Left ventricle myocardium inferior (tissue), 1 donor: Measurements from ENCODE around the gene KRT80. TPM values are rescaled to one million over a fixed set of nuclear protein-coding genes. Genes with fewer than 3 reads are reported as not detected.

Experiments used
- DNase-seq: peaks from one replicate; pipeline ENCODE4 v3.0.0-alpha.2; 2020
- H3K27ac ChIP-seq: fragments of 200-600 bp; replicated peaks from 2 replicates; pipeline ENCODE4 v1.8.0; 2021
- H3K27me3 ChIP-seq: fragments of 200-600 bp; 2 replicates; pipeline ENCODE4 v1.8.0; 2021; ENCODE audit warnings: low read depth
- H3K36me3 ChIP-seq: fragments of 200-600 bp; 2 replicates; pipeline ENCODE4 v1.8.0; 2021
- H3K4me1 ChIP-seq: fragments of 200-600 bp; 2 replicates; pipeline ENCODE4 v1.8.0; 2021
- H3K4me3 ChIP-seq: fragments of 200-600 bp; 2 replicates; pipeline ENCODE4 v1.8.0; 2021; ENCODE audit warnings: mild to moderate bottlenecking, moderate library complexity
- H3K9me3 ChIP-seq: fragments of 200-600 bp; replicated peaks from 2 replicates; pipeline ENCODE4 v1.8.0; 2021
- CTCF ChIP-seq: fragments of 200-600 bp; IDR thresholded peaks from 2 replicates; pipeline ENCODE4 v1.8.0; 2021; ENCODE audit warnings: antibody characterized with exemption, mild to moderate bottlenecking, borderline replicate concordance
- intact Hi-C: fragments of 100-400 bp; cut with micrococcal nuclease; formaldehyde crosslinking; loops from one replicate; pipeline ENCODE4 v1.11.0; 2022
- total RNA-seq: library from RNA; stranded (reverse); fragmentation: NEBNext Ultra II Directional; extraction: Animal tissue kit (Norgen Biotek cat#: 25700); gene quantifications from one replicate; pipeline ENCODE4 v1.2.1, GENCODE V29; 2021
- donor health status: DM: no; HTN: yes; CAD: no; lungs with severe emphysema.

KRT80 gene
- total RNA-seq, 1 donor from 2014 or later, result not detected

DNA sequence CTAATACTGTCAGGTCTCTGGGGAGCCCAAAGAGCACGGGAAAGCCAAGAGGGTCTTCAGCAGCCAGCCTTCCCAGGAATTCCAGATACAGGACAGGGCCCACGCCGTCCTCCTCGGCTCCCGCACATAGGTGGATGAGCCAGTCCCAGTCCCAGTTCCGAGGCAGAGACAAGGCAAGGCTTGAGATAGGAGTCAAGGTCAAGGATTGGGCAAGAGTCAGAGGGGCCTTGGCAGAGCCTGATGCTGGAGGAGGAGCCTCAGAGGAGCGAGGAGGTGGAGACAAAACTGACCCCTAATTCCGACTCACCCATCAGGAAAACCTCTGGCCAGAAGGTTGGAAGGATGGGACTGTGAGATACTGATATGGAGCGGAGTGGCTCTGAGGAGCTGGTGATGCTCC lies 21.0 kb downstream of the KRT80 start:
- Histone ChIP-seq H3K36me3 (no peaks in the 10 kb centered on the region), H3K4me1 (peaks cover 15% of the 10 kb centered on the region), H3K27ac (no peak overlapping the region), H3K9me3 (no peaks in the 10 kb centered on the region), H3K27me3 (no peaks in the 10 kb centered on the region), H3K4me3 (no peak overlapping the region)
- no peak for DNase-seq
- no peak for TF ChIP-seq CTCF
- intact Hi-C loops, result no loop called here

GRCh38 chr12:52169886-52170285 lies 21.9 kb downstream of the KRT80 start:
- no peak for DNase-seq
- H3K27me3 ChIP-seq, result no peaks in the 10 kb centered on the region
- H3K9me3 ChIP-seq, result no peaks in the 10 kb centered on the region
- peaks cover 7% of the 10 kb centered on the region for H3K4me1 ChIP-seq
- no peak for TF ChIP-seq CTCF
- H3K4me3 ChIP-seq, result no peak overlapping the region
- no peaks in the 10 kb centered on the region for H3K36me3 ChIP-seq
- no peak overlapping the region for H3K27ac ChIP-seq
- intact Hi-C loops, result no loop called here

DNA sequence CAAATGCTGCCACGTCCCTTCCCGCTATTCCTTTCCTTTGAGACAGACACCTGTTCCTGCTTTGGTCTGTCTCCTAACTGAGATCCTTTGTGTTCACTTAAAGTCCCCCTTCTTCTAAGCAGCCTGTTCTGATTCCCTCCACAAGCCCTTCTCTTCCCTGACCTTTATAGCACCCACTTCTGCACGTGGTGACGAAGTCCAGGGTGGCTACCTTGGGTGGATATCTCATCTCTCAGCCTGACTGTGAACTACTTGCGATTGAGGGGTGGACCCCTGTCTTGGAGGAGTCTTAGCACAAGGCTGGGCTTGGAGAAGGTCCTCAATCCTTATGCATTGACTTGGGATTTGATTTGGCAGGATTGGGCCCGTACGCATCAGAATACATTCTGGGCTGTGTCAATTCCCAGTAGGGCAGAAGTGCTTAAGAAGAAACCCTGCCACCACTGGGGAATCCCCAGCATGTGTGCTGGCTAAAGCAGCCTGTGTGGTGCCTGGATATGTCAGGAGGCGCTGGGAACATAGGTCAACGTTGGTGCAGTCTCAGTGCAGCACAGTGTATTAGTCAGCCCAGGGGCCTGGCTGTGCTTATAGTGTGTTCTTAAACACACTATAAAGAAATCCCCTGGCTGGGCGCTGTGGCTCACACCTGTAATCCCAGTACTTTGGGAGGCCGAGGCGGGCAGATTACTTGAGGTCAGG lies 23.6 kb downstream of the KRT80 start:
- DNase-seq, result no peak
- TF ChIP-seq CTCF, result no peak
- Histone ChIP-seq H3K4me3 (no peak overlapping the region), H3K27me3 (no peaks in the 10 kb centered on the region), H3K36me3 (no peaks in the 10 kb centered on the region), H3K9me3 (no peaks in the 10 kb centered on the region), H3K27ac (no peak overlapping the region), H3K4me1 (peaks cover 16% of the 10 kb centered on the region)
- intact Hi-C loops, result no loop called here

GRCh38 chr12:52167526-52167925 lies 24.3 kb downstream of the KRT80 start:
- intact Hi-C loops, result no loop called here
- Histone ChIP-seq H3K27me3 (no peaks in the 10 kb centered on the region), H3K9me3 (no peaks in the 10 kb centered on the region), H3K27ac (no peak overlapping the region), H3K4me1 (peaks cover 16% of the 10 kb centered on the region), H3K36me3 (no peaks in the 10 kb centered on the region), H3K4me3 (no peak overlapping the region)
- DNase-seq, result no peak
- TF ChIP-seq CTCF, result no peak

GRCh38 chr12:52166672-52167071 lies 25.1 kb downstream of the KRT80 start:
- no peak overlapping the region for H3K4me3 ChIP-seq
- H3K36me3 ChIP-seq, result no peaks in the 10 kb centered on the region
- no peaks in the 10 kb centered on the region for H3K9me3 ChIP-seq
- intact Hi-C loops, result no loop called here
- peaks cover 16% of the 10 kb centered on the region for H3K4me1 ChIP-seq
- no peak for DNase-seq
- H3K27me3 ChIP-seq, result no peaks in the 10 kb centered on the region
- H3K27ac ChIP-seq, result no peak overlapping the region
- no peak for TF ChIP-seq CTCF
